GM18909 (cell line): ENCODE measurements around the gene VAPA.
"Not testable (repeated sequence)": the region's sequence is repeated elsewhere in the genome, so short reads cannot be mapped to it uniquely, and the experiment has no call there.

Experiments used
- ATAC-seq: cut with Tn5 transposase; IDR thresholded peaks from one replicate; pipeline ENCODE4 v1.9.1; 2021; ENCODE audit warnings: mild to moderate bottlenecking; ENCODE audit not compliant: unreplicated experiment, poor library complexity

The VAPA gene

GRCh38 chr18:9912285-9912684 is 1.5 kb upstream of the VAPA start:
- ATAC-seq: not testable (repeated sequence)

GRCh38 chr18:9913151-9913525 is 678 bp upstream of the VAPA start:
- no peak for ATAC-seq

- ATAC-seq: peak; percentile 24
Measured at GRCh38 chr18:9914334-9914583, 443 bp downstream of the VAPA start.

- ATAC-seq: peak; percentile 35
Measured at GRCh38 chr18:9914584-9915290, 921 bp downstream of the VAPA start.

GRCh38 chr18:9915291-9916076 is 1.7 kb downstream of the VAPA start:
- no peak for ATAC-seq

GRCh38 chr18:9916077-9916639 is 2.3 kb downstream of the VAPA start:
- no peak for ATAC-seq

GRCh38 chr18:9916808-9917207 is 3.0 kb downstream of the VAPA start:
- ATAC-seq: no peak

- no peak for ATAC-seq
Measured at GRCh38 chr18:9918016-9918680, 4.3 kb downstream of the VAPA start.

- ATAC-seq: no peak
Measured at GRCh38 chr18:9919564-9920232, 5.9 kb downstream of the VAPA start.

GRCh38 chr18:9922592-9923311 is 8.9 kb downstream of the VAPA start:
- ATAC-seq: no peak

- no peak for ATAC-seq
Measured at GRCh38 chr18:9924371-9924943, 10.6 kb downstream of the VAPA start.

- no peak for ATAC-seq
Measured at GRCh38 chr18:9925369-9925768, 11.6 kb downstream of the VAPA start.

GRCh38 chr18:9925795-9926194 is 12.0 kb downstream of the VAPA start:
- no peak for ATAC-seq

- no peak for ATAC-seq
Measured at GRCh38 chr18:9926223-9926894, 12.5 kb downstream of the VAPA start.

GRCh38 chr18:9926977-9927376 is 13.2 kb downstream of the VAPA start:
- ATAC-seq: no peak

GRCh38 chr18:9927392-9928063 is 13.7 kb downstream of the VAPA start:
- ATAC-seq: no peak

GRCh38 chr18:9928646-9929259 is 14.9 kb downstream of the VAPA start:
- no peak for ATAC-seq

- ATAC-seq: no peak
Measured at GRCh38 chr18:9930299-9930884, 16.6 kb downstream of the VAPA start.
